GM12878 (cell line): ENCODE measurements around the gene PPBP. TPM values are rescaled to one million over a fixed set of nuclear protein-coding genes. Genes with fewer than 3 reads are reported as not detected.

Experiments
- ATAC-seq: fragments of 200-7000 bp; cut with Tn5 transposase; 3 replicates; pipeline ENCODE4 v1.9.1; 2020; ENCODE audit warnings: mild to moderate bottlenecking, moderate library complexity
- BruUV-seq: library from RNA; stranded (reverse); fragments of 400-500 nt; replicated peaks from 2 replicates; lab custom pipeline; 2021; lab: Mats Ljungman, UMichigan
- CTCF ChIA-PET: fragments of 300-600 bp; sonication (Branson Sonifier 250); formaldehyde crosslinking; extraction: SDS; loops from one replicate; lab custom pipeline; 2021; ENCODE audit warnings: inconsistent platforms; lab: Yijun Ruan, JAX
- POLR2A ChIA-PET: fragments of 350-600 bp; formaldehyde crosslinking; extraction: SDS; loops from one replicate; lab custom pipeline; 2021; ENCODE audit warnings: inconsistent platforms; lab: Charles Lee
- RAD21 ChIA-PET: fragments of 300-600 bp; sonication (Branson Sonifier 250); formaldehyde crosslinking; loops from one replicate; lab custom pipeline; 2023; ENCODE audit warnings: antibody characterized with exemption; ENCODE audit not compliant: unreplicated experiment; lab: Charles Lee
- SMC1A ChIA-PET: fragments of 300-600 bp; sonication (Branson Sonifier 250); formaldehyde crosslinking; loops from one replicate; lab custom pipeline; 2023; ENCODE audit not compliant: unreplicated experiment, uncharacterized antibody; lab: Charles Lee
- DNase-seq: peaks from one replicate; pipeline ENCODE4 v3.0.0-alpha.2; 2011; ENCODE audit warnings: low read depth, low spot score
- FAIRE-seq: peaks from 3 replicates; lab custom pipeline; 2011; peaks lifted over from hg19 to GRCh38; lab: Jason Lieb, UNC
- H2AFZ ChIP-seq: 2 replicates; pipeline ENCODE4 v1.6.0; 2011; ENCODE audit warnings: low read depth, low read length, control low read depth; ENCODE audit not compliant: control insufficient read depth
- H3K27ac ChIP-seq: 2 replicates; pipeline ENCODE4 v1.5.1; 2011; ENCODE audit warnings: control low read depth; ENCODE audit not compliant: control insufficient read depth, insufficient read depth
- H3K27me3 ChIP-seq, 2 experiments: replicated peaks in 1 of 2; 2 replicates each; pipeline versions ENCODE4 v1.6.0 to v1.6.1; 2011; ENCODE audit warnings: low read length in 1 of 2; ENCODE audit not compliant: control insufficient read depth in 2 of 2, insufficient read depth in 2 of 2
- H3K36me3 ChIP-seq, 2 experiments: 2 replicates each; pipeline ENCODE4 v1.5.1; 2011; ENCODE audit warnings: low read length in 1 of 2; ENCODE audit not compliant: control insufficient read depth in 2 of 2, insufficient read depth in 2 of 2
- H3K4me1 ChIP-seq: 2 replicates; pipeline ENCODE4 v1.6.1; 2011; ENCODE audit warnings: mild to moderate bottlenecking, low read length, moderate library complexity, mixed read lengths; ENCODE audit not compliant: control insufficient read depth, insufficient read depth
- H3K4me2 ChIP-seq: 2 replicates; pipeline ENCODE4 v1.6.0; 2011; ENCODE audit warnings: control low read depth; ENCODE audit not compliant: control insufficient read depth, insufficient read depth
- H3K4me3 ChIP-seq: fragments of 200-600 bp; sonication (generic); 2 replicates; pipeline ENCODE4 v1.5.1; 2016
- H3K79me2 ChIP-seq: 2 replicates; pipeline ENCODE4 v1.6.0; 2011; ENCODE audit warnings: low read length; ENCODE audit not compliant: control insufficient read depth, insufficient read depth
- H3K9ac ChIP-seq: 2 replicates; pipeline ENCODE4 v1.8.0; 2011; ENCODE audit warnings: low read length, control low read depth, mixed read lengths; ENCODE audit not compliant: control insufficient read depth, insufficient read depth
- H3K9me3 ChIP-seq: replicated peaks from 3 replicates; pipeline ENCODE4 v1.5.1; 2011; ENCODE audit warnings: mild to moderate bottlenecking, low read length; ENCODE audit not compliant: control insufficient read depth, insufficient read depth
- H4K20me1 ChIP-seq: 2 replicates; pipeline ENCODE4 v1.6.0; 2011; ENCODE audit not compliant: control insufficient read depth, insufficient read depth
- EGR1 ChIP-seq, 2 experiments: IDR thresholded peaks; 1 replicate in 1 of 2; 2 replicates in 1 of 2; pipeline ENCODE4 v1.6.1; 2011 to 2012; ENCODE audit warnings: low read depth in 2 of 2, low read length in 2 of 2, borderline replicate concordance in 1 of 2, mild to moderate bottlenecking in 1 of 2, moderate library complexity in 1 of 2
- JUND ChIP-seq: IDR thresholded peaks from 2 replicates; pipeline ENCODE4 v1.6.1; 2012; ENCODE audit warnings: low read depth, mild to moderate bottlenecking, low read length, improper control_type of control experiment, moderate library complexity
- PML ChIP-seq: IDR thresholded peaks from 2 replicates; pipeline ENCODE4 v1.6.1; 2012; ENCODE audit warnings: low read length, inconsistent platforms
- RAD21 ChIP-seq: IDR thresholded peaks from 2 replicates; pipeline ENCODE4 v1.6.1; 2011; ENCODE audit warnings: mild to moderate bottlenecking, low read depth, low read length, moderate library complexity; ENCODE audit not compliant: insufficient read depth
- TAF1 ChIP-seq: IDR thresholded peaks from 2 replicates; pipeline ENCODE4 v1.6.1; 2011; ENCODE audit warnings: mild to moderate bottlenecking, low read depth, low read length, borderline replicate concordance
- ZZZ3 ChIP-seq: IDR thresholded peaks from 2 replicates; pipeline ENCODE4 v1.6.1; 2011; ENCODE audit warnings: low read depth; ENCODE audit not compliant: control insufficient read depth, insufficient read length
- in situ Hi-C: fragments of 300-500 bp; cut with MboI; formaldehyde crosslinking; loops from 9 replicates; pipeline ENCODE4 v1.14.3; 2018; ENCODE audit warnings: mixed read lengths
- intact Hi-C: fragments of 100-400 bp; cut with micrococcal nuclease; formaldehyde crosslinking; loops from one replicate; pipeline ENCODE4 v1.14.2; 2022; ENCODE audit not compliant: unreplicated experiment
- polyA plus RNA-seq, 11 experiments: library from polyadenylated mRNA; depleted of rRNA in 4 of 11; unstranded in 6 of 11; stranded (reverse) in 5 of 11; fragments of >200 nt; fragmentation: Nextera tagmentation in 4 of 11; fragmentation: Illumina TruSeq in 1 of 11; extraction: Ambion mirVana in 4 of 11; extraction: Trizol in 1 of 11; gene quantifications; 1 replicate in 1 of 11; 2 replicates in 10 of 11; pipeline versions ENCODE4 v1.2.1 to v1.2.3, GENCODE V29; 2011 to 2016; ENCODE audit warnings: inconsistent platforms in 2 of 11, missing spikeins in 2 of 11, low read depth in 1 of 11
- total RNA-seq, 4 experiments: library from RNA; depleted of rRNA in 3 of 4; stranded (reverse); fragments of >200 nt in 3 of 4; fragmentation: Illumina TruSeq in 1 of 4; extraction: Trizol in 1 of 4; gene quantifications; 2 replicates each; pipeline versions ENCODE4 v1.2.1 to v1.2.3, GENCODE V29; 2013 to 2021
- TF ChIP-seq, protein P1 (sequence below), 3 experiments: IDR thresholded peaks in 2 of 3; conservative IDR thresholded peaks in 1 of 3; 2 replicates each; pipeline ENCODE4 v1.5.1; 2011; ENCODE audit warnings: low read depth in 3 of 3, low read length in 3 of 3, mild to moderate bottlenecking in 3 of 3, control low read depth in 2 of 3, moderate library complexity in 2 of 3, inconsistent platforms in 1 of 3, mixed read lengths in 1 of 3; ENCODE audit not compliant: control insufficient read depth in 2 of 3, insufficient read depth in 1 of 3; ENCODE audit errors: extremely low read depth in 1 of 3
- TF ChIP-seq, protein P2 (sequence below): fragments of 450-650 bp; IDR thresholded peaks from 2 replicates; pipeline ENCODE4 v1.6.1; 2017; ENCODE audit warnings: mild to moderate bottlenecking, low read depth, inconsistent platforms; ENCODE audit not compliant: poor library complexity, severe bottlenecking
- TF ChIP-seq, protein P3 (sequence below): fragments of 450-650 bp; formaldehyde crosslinking; IDR thresholded peaks from 2 replicates; pipeline ENCODE4 v1.4.0; 2020; ENCODE audit warnings: mild to moderate bottlenecking, moderate library complexity

PPBP gene
- total and polyA plus RNA-seq, 10 of the 15 experiments (the other 5 are each of a cell fraction or from before 2014, with no cell fraction given) = not detected

DNA sequence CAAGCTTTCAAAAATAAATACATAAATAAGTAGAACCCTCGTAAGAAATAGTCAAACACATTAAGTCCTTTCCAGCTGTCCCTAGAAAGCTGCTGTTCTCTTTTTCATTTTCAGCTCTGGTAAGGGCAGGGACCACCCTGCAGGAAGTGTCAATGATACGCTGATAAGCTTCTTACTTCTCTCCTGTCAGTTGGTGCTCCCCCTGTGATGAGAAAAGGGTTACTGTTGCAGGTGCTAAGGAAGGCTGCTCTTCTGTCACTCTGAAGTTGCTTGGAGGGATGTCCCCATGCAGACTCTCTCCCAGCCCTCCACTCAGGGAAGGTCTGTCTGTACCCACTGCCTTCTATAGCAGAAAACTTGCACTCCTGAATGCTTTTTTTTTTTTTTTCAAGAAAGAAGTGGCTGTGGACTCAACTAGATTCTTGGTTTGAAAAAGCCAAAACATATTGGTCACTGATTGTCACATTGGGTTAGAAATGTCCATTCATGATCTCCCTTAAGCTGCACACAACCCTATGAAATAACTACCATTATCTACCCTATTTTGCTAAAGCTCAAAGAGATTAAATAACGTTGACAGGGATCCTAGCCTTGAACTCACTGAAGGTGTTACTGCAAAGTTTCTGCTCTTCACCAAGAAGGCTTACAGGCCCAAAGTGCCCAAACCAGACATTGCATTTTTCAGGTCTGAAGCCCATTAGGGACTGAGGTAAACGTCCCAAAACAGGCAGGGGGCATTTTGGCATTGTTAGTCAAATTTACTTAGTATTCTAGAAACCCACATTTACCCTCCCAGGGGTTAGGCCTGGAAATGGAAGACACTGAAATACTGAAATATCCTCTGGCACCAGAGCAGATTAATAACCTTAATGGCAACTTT lies 49.3 kb upstream of the PPBP start (continued):
- TF ChIP-seq, protein P1, sequence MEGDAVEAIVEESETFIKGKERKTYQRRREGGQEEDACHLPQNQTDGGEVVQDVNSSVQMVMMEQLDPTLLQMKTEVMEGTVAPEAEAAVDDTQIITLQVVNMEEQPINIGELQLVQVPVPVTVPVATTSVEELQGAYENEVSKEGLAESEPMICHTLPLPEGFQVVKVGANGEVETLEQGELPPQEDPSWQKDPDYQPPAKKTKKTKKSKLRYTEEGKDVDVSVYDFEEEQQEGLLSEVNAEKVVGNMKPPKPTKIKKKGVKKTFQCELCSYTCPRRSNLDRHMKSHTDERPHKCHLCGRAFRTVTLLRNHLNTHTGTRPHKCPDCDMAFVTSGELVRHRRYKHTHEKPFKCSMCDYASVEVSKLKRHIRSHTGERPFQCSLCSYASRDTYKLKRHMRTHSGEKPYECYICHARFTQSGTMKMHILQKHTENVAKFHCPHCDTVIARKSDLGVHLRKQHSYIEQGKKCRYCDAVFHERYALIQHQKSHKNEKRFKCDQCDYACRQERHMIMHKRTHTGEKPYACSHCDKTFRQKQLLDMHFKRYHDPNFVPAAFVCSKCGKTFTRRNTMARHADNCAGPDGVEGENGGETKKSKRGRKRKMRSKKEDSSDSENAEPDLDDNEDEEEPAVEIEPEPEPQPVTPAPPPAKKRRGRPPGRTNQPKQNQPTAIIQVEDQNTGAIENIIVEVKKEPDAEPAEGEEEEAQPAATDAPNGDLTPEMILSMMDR (IDR thresholded peaks at IDR 0.05 in 2 of 3, conservative IDR thresholded peaks at IDR 0.05 in 1 of 3; ENCODE audit: control insufficient read depth in 2 of 3, extremely low read depth in 1 of 3, insufficient read depth in 1 of 3, low read depth in 3 of 3, low read length in 3 of 3) = no peak
- TF ChIP-seq EGR1 (IDR thresholded peaks at IDR 0.05; ENCODE audit: borderline replicate concordance in 1 of 2, low read depth in 2 of 2, low read length in 2 of 2) = no peak
- TF ChIP-seq, protein P2, sequence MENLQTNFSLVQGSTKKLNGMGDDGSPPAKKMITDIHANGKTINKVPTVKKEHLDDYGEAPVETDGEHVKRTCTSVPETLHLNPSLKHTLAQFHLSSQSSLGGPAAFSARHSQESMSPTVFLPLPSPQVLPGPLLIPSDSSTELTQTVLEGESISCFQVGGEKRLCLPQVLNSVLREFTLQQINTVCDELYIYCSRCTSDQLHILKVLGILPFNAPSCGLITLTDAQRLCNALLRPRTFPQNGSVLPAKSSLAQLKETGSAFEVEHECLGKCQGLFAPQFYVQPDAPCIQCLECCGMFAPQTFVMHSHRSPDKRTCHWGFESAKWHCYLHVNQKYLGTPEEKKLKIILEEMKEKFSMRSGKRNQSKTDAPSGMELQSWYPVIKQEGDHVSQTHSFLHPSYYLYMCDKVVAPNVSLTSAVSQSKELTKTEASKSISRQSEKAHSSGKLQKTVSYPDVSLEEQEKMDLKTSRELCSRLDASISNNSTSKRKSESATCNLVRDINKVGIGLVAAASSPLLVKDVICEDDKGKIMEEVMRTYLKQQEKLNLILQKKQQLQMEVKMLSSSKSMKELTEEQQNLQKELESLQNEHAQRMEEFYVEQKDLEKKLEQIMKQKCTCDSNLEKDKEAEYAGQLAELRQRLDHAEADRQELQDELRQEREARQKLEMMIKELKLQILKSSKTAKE = no peak
- TF ChIP-seq, all 136 proteins: peak for 0

DNA sequence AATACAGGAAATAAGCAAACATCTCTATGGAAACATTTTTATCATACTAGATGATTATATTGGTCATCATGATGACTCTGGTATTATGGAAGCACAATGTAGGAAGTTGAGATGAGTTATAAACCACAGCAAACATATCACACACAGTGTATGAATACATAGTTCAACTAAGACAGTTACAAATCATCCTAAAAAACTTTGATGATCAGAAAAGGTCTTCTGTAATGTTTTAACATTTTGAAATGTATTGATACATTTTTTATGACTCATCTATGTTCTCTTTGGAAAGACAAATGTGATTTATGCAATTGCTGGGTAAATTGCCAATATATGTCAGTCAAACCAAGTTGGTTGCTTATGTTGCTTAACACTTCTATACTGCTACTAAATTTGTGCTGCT lies 45.7 kb upstream of the PPBP start:
- FAIRE-seq = no peak
- no peak overlapping the region for H3K27ac ChIP-seq
- no peak overlapping the region for H2AFZ ChIP-seq
- no peaks in the 10 kb centered on the region for H3K36me3 ChIP-seq
- H3K79me2 ChIP-seq = no peaks in the 10 kb centered on the region
- ATAC-seq = no peak
- in situ Hi-C loops (no loop called here), intact Hi-C loops (loop anchor here (10.0 kb wide), 1 partner anchor 369 kb away; no protein-coding TSS in a partner anchor)
- no peak overlapping the region for H3K4me2 ChIP-seq
- RAD21 ChIA-PET = no interaction called here
- no TSS peak for BruUV-seq
- DNase-seq = no peak
- peaks cover 1 to 6% of the 10 kb centered on the region in 2 experiments; a peak in 1 of 4 replicates for H3K27me3 ChIP-seq
- SMC1A ChIA-PET = no interaction called here
- CTCF ChIA-PET = no interaction called here
- H3K9me3 ChIP-seq = no peaks in the 10 kb centered on the region
- POLR2A ChIA-PET = no interaction called here
- H4K20me1 ChIP-seq = no peaks in the 10 kb centered on the region
- H3K4me1 ChIP-seq = peaks cover 3% of the 10 kb centered on the region; the same call in 1 of the 2 replicates
- H3K4me3 ChIP-seq = no peak overlapping the region
- no peak overlapping the region for H3K9ac ChIP-seq
- TF ChIP-seq, protein P3, sequence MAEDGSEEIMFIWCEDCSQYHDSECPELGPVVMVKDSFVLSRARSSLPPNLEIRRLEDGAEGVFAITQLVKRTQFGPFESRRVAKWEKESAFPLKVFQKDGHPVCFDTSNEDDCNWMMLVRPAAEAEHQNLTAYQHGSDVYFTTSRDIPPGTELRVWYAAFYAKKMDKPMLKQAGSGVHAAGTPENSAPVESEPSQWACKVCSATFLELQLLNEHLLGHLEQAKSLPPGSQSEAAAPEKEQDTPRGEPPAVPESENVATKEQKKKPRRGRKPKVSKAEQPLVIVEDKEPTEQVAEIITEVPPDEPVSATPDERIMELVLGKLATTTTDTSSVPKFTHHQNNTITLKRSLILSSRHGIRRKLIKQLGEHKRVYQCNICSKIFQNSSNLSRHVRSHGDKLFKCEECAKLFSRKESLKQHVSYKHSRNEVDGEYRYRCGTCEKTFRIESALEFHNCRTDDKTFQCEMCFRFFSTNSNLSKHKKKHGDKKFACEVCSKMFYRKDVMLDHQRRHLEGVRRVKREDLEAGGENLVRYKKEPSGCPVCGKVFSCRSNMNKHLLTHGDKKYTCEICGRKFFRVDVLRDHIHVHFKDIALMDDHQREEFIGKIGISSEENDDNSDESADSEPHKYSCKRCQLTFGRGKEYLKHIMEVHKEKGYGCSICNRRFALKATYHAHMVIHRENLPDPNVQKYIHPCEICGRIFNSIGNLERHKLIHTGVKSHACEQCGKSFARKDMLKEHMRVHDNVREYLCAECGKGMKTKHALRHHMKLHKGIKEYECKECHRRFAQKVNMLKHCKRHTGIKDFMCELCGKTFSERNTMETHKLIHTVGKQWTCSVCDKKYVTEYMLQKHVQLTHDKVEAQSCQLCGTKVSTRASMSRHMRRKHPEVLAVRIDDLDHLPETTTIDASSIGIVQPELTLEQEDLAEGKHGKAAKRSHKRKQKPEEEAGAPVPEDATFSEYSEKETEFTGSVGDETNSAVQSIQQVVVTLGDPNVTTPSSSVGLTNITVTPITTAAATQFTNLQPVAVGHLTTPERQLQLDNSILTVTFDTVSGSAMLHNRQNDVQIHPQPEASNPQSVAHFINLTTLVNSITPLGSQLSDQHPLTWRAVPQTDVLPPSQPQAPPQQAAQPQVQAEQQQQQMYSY (CRISPR knock-in tag) = no peak
- no peak for TF ChIP-seq ZZZ3
- TF ChIP-seq JUND = no peak
- TF ChIP-seq RAD21 = no peak
- TF ChIP-seq PML = no peak
- TF ChIP-seq TAF1 = no peak
